GM19397 (cell line): Measurements from ENCODE around the gene MAN1B1.
"Not testable (repeated sequence)": the region's sequence is repeated elsewhere in the genome, so short reads cannot be mapped to it uniquely, and the experiment has no call there.

Experiments used
- ATAC-seq: cut with Tn5 transposase; IDR thresholded peaks from one replicate; pipeline ENCODE4 v1.9.1; 2021; ENCODE audit warnings: mild to moderate bottlenecking, moderate library complexity; ENCODE audit not compliant: unreplicated experiment

Gene MAN1B1

DNA sequence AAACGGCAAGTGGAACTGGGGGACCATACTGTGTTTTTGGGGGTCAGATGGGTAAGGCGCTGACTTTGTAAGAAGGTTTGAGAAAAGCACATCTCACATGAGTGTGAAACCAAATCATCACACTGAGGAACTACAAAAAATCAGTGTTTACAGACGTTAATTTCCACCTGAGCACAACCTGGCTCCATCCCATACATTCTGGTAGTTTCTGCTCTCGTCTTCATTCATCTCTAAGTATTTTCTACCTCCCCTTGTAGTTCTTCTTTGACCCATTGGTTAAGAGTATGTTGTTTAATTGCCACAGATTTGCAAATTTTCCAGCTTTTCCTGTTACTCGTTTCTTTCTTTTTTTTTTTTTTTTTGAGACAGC lies 36.7 kb downstream of the MAN1B1 start:
- ATAC-seq: no peak

DNA sequence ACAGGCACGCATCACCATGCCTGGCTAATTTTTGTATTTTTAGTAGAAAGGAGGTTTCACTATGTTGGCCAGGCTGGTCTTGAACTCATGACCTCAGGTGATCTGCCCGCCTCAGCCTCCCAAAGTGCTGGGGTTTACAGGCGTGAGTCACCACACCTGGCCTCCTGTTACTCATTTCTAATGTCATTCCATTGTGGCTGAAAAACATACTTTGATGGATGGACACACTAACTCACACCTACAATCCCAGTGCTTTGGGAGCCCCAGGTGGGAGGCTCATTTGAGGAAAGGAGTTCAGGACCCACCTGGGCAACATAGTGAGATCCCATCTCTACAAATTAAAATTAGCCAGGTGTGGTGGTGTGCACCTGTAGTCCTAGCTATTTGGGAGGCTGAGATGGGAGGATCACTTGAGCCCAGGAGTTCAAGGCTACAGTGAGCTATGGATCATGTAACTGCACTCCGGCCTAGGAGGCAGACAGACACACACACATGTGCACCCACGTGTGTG lies 37.2 kb downstream of the MAN1B1 start:
- ATAC-seq: not testable (repeated sequence)

DNA sequence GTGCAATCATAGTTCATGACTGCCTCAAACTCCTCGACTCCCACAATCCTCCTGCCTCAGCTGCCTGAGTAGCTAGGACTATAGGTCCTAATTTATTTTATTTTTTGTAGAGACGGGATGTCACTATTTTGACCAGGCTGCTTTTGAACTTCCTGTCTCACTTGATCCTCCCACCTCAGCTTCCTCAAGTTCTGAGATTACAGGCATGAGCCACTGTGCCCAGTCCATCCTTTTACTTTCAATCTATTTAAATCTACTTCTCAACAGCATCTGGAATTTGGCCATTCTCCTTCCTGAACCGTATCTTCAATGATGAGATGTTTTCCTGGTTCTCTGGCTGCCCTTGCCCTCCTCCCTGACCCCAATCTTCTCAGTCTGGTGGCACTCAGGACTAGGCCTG lies 40.0 kb downstream of the MAN1B1 start:
- ATAC-seq: no peak

DNA sequence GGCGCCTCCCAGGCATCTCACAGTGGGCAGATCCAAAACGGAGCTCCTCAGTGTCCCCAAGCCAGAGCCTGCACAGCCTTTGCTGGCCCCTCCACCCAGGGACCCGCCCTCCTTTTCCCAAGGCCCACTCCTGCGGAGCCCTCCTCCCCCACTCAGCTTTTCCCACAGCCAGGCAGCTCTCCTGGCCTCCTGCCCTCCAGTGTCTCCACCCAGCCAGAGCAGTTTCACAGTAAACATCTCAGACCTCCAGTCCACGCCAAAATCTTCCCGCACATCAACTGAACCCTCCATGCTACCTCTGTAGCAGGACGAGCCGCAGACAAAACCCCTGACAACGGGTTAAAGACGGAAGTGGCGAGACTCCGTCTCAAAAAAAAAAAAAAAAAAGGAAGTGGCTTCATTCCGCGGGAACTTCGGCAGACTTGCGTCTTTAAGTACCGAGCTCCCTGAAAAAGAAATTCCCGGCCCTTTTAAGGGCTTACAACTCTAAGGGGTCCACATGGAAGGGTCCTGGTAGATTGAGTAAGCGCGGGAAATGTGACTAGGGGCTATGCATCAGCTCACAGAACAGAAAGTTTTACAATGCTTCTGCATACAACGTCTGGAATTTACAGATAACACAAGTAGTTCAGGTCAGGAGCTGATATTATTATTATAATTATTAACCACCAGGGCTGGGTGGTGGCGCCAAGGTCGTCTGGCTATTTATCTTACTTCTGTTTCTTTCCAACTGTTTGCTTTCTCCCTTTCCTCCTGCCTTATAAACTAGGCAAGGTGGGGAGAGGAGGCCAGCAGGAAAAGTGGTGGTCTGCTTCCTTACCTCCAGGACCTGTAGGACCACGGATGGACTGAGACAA lies 40.7 kb downstream of the MAN1B1 start:
- ATAC-seq: no peak

DNA sequence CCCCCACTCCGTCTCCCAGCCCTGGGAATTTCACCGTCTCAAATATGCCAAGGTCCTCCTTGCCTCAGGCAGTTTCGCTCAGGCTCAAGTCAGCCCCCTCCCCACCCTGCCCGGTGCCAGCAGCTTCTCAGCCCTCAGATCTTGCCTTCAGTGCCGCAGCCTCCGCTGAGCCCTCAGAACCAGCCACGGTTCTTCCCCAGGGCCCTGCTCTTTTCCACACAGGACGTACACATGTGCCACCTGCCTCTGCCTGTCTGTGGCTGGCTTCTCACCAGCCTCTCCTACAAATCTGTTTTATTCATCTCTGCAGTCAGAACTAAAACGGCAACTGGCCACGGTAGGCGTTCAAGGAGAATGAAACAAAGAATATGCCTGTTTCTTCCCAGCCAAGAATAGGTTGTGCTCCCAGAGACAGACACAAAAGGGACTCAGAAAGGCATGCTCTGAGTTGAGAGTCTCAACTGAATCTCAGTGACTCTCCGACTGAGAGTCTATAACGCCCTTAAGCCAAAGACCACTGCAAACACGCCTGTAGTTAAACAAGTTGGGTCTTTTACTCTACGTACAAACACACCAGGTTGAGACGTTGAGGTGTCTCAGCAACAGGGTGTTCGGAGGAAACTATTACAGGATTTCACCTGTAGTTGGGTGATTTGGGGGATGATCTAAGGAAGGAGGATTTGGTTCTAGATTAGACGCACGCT lies 41.5 kb downstream of the MAN1B1 start:
- no peak for ATAC-seq

DNA sequence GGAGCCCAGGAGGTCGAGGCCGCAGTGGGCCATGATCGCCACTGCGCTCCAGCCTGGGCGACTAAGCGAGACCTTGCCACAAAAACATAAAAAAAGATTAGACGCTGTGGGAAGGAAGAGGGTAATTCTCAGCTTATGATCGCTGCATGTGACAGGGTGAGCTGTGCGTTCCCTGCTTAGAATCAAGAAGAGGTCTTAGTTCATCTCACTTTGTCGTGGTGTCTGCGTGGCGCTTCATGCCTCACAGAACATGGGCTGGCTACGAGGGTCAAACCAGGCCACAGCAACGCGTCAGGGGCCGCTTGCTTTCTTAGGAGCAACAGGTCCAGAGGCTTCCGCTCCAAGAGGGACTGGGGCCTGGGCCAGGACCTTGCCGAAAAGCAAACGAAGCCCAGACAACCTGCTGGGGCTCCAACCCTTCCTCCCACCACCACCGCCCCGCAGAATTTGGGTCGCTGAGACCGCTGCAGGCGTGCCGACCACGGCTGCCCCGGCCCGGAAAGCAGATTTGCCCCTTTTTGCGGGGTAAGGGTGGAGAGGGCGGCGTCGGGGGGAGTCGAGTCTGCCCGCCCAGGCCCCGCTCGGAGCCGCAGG lies 42.2 kb downstream of the MAN1B1 start:
- peak; percentile 12 for ATAC-seq

DNA sequence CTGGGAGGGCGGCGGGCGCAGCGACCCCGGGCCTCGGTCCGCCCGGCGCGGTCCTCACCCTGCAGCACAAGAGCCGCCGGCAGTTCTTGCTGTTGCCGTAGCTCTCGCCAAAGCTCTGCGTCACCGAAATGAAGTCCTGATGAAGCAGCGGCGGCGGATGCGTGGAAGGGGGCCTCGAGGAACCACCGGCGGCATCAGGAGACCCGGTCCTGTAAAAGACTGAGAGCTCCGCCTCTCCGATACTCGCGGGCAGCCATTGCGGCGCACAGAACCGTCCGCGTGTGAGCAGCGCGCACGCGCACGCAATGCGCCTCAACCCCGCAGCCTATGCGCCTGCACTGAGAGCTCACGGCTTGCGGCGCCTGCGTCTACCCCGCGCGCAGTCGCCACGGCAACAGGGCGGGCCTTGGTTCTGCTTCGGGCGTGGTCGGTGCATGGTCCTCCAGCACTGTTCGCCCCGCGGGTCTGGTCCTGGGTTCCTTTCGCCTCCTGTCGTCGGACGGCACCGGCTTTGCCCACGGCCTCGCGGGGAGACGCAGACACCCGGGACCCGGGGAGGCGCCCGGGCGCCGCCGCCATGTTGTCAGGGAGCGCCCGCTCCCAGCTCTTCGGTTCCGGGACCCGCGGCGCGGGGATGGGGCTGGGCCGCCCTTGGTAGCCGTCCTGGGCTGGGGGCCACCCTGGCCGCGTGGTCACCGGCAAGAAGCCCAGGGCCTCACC lies 42.8 kb downstream of the MAN1B1 start:
- peak; percentile 84 for ATAC-seq

DNA sequence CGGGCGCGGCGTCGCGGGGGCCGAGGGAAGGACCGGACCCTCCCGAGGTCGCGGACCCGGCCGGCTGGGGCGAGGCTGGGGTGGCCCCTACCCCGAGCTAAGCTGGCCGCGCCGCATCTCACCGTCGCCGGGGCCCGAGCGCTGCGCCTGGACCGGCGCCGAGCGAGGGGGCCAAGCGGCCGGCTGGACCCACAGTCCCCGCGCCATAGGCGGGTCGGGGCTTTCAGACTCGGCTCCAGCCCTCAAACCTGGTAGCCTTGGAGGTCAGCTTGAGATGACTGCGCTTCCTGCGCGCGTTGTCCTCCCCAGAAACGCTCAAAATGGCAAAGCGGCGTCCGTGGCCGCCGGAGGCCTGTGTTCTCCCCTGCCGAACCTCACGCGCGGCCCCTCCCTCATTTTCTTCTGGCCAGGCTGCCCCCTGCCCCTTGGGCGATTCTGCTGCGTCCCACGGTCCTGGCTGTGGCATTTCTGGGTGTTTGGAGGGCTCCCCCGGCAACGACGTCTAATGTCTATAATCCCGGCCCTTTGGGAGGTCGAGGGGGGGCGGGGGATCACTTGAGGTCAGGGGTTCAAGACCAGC lies 43.5 kb downstream of the MAN1B1 start:
- peak; percentile 23 for ATAC-seq

DNA sequence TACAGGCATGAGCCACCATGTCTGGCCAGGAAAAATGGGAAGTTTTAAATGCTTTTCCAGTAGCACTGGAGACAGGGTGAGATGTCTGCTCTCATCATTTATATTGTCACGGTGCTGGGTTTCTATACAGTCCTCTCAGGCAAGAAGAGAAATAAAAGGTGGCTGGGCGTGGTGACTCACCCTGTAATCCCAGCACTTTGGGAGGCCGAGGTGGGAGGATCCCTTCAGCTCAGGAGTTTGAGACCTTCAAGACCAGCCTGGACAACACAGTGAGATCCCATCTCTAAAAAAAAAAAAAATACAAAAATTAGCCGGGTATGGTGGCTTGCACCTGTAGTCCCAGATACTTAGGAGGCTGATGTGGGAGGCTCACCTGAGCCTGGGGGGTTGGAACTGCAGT lies 47.4 kb downstream of the MAN1B1 start:
- no peak for ATAC-seq

DNA sequence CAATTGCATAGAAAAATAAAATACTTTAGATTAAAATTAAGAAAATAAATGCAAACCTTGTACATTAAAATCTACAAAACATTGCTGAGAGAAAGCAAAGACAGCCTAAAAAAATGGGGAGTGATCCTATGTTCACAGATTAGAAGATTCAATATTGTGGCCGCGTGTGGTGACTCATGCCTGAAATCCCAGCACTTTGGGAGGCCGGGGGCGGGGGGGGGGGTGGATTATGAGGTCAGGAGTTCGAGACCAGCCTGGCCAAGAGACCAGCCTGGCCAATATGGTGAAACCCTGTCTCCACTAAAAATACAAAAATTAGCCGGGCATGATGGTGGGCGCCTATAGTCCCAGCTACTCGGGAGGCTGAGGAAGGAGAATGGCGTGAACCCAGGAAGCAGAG lies 48.4 kb downstream of the MAN1B1 start:
- ATAC-seq: not testable (repeated sequence)

DNA sequence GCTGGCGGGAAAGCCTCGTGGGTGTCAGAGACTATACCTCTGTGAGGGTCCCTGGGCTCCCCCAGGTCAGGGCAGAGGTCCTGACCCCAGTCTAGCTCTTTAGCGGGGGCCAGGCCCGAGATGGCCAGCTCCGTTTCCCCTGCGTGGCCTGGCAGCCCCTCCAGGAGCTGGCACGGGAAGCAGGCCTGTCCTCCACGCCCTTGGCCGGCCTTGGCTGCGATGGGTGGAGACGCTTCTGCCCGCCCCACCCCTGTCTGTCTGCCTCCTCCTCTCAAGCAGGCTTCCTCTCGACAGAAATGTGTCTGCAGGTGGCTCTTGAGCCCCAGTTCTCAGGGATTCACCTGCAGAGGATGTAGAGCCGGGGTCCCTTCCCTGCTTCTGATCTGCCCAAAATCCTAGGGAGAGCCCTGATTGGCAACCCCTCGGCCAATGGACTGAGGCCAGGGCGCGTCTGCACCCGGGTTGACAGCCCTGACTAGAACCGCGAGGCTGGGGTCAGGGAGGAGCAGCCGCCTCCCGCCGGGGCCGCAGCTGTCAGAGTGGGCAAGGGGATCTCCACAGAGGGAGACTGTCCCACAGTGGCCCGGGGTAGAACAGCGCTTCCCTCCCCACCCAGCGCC lies 49.6 kb downstream of the MAN1B1 start:
- ATAC-seq: no peak

DNA sequence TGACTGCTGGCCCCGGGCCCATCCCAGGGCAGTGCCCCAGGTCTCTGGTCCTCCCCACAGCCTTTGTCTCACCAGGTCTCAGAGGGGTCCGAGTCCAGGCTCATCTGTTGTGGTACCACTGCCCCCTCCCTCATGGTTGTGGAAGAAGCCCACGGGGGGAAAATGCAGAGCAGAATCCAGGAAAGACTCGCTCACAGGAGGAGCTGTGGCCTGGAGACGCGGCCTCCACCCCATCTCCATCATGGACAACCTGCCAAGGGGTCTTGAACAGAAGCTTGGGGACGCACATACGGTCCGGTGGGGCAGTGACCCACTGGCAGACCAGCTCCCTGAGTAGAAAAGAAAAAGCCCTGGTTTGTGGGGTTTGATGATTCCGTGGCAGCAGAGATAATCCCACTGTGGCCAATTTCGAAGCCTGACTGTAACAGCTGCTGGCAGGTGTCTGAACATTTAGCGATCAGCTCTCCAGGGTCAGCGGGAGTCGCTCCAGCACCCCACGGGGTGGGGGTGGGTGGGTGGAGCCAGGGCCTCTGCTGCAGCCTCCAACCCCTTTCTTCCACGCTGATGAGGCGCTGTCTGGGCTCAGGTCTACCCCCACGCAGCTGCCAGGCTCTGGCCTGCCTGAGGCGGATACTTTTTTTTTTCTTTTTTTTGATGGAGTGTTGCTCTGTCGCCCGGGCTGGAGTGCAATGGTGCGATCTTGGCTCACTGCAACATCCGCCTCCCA lies 50.3 kb downstream of the MAN1B1 start:
- ATAC-seq: no peak

DNA sequence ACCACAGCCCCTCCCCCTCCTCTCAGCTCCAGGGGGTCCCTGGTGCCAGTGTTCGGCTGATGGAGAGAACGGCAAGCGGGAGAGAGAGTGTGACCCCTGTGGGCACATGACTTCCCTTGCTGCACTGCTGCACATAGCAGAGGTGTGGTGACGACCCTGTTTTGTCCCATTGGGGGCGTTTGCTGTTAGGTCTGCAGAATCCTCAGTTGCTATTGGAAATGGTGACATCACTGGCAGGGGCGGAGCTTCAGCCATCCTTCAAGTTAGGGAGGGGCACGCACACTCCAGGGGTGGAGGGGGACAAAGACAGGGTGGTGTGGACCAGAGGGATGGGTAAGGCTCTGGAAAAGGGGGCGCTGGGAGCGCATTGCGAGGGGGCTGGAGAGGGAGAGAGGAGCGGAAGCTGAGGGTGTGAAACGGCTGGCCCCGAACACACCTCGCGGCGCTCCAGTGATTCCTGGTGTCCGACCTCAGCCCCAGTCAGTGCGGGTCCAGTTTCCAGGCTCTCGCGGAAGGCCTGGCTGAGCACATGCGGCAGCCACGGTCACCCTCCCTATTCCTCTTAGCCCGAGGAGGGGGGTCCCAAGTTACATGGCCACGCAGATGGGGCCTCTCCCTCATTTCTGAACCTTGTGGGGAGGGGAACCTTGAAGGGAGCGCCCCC lies 51.4 kb downstream of the MAN1B1 start:
- no peak for ATAC-seq

DNA sequence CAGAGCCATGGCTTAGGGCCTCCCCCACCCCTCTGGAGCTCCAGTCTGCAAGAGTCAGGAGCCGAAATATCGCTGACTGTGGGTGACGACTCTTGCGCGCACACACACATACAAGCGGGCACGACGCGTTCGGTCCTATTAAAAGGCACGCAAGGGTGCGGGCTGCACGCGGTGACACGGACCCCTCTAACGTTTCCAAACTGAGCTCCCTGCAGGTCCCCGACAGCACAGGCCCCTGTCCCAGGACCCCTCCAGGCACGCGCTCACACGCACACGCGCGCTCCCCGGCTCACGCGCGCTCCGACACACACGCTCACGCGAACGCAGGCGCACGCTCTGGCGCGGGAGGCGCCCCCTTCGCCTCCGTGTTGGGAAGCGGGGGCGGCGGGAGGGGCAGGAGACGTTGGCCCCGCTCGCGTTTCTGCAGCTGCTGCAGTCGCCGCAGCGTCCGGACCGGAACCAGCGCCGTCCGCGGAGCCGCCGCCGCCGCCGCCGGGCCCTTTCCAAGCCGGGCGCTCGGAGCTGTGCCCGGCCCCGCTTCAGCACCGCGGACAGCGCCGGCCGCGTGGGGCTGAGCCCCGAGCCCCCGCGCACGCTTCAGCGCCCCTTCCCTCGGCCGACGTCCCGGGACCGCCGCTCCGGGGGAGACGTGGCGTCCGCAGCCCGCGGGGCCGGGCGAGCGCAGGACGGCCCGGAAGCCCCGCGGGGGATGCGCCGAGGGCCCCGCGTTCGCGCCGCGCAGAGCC lies 52.1 kb downstream of the MAN1B1 start, which contains the start of gene GRIN1:
GRIN1 (plus strand) TSS at position 433 of the 746 bp plus-strand sequence. CDS start 333 bp downstream, outside the sequence.
- ATAC-seq: no peak

DNA sequence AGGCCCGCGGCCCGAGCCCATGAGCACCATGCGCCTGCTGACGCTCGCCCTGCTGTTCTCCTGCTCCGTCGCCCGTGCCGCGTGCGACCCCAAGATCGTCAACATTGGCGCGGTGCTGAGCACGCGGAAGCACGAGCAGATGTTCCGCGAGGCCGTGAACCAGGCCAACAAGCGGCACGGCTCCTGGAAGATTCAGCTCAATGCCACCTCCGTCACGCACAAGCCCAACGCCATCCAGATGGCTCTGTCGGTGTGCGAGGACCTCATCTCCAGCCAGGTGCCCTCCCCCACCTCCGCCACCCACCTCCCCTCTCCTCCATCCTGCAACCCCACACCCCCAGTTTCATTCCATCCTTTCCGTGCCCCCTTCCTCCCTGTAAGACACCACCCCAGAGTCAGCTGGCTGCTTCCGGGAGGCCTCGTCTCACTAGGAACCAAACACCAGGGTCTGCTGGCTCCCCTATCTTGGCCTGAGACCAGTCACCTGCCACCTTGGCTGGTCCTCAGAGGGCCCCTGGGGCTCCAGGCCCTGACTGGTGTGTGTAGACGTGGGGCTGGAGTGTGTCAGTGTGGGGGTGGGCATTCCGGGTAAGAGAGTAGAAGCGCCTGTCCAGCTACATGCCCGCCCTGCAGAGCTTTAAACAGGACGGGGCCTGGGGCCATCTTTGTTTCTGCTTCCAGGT lies 52.8 kb downstream of the MAN1B1 start:
- no peak for ATAC-seq

DNA sequence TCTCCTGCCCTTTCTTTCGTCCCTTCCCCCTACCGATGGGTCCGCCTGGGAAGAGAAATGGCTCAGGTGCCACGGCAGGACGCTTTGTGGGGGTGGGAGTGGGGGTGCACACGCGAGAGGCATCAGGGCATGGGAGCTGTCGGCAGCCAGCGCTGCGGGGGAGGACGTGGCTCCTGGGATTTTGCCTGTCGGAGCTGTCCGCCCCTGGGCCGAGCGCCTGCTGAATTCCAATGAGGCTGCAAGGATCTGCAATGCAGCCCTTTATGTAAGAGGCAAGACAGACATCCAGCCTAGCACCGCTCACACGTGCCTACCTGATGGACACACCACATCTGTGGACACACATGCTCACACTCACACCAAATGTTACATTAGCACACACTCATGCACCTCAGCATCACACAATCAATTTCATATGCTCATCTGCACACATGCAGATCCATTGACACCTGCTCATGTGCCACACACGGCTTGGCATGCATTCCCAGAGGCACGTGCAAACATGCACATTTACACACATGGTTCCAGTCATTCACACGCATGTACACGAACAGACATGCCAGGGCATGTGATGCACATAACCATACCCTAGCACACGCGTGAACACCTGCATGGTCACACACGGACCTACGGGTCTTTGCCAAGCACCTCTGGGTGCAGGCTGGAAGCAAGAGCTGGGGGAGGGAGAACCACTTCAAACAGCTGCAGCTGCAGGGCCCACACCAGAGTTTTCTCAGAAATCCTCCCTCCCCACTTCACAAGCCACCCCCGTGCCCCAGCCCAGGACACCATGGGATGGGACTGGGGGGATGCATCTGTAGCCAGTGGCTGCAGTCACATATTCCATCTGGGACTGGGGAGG lies 53.6 kb downstream of the MAN1B1 start:
- ATAC-seq: no peak
